Measurements from ENCODE around the gene EBF4. TPM values are rescaled to one million over a fixed set of nuclear protein-coding genes. Genes with fewer than 3 reads are reported as not detected.

The EBF4 gene
- total and polyA plus RNA-seq, 2 experiments from 2014 or later, result 18.8 to 24.2 TPM

GRCh38 chr20:2798814-2799213, 106.2 kb downstream of the EBF4 start:
- H3K36me3 ChIP-seq, result peaks cover 6% of the 10 kb centered on the region
- peaks cover 32% of the 10 kb centered on the region for H3K27me3 ChIP-seq
- H3K9me3 ChIP-seq (ENCODE audit: low read depth), result no peaks in the 10 kb centered on the region
- no peak overlapping the region for H3K27ac ChIP-seq
- peak in 1 of 2 donors; percentile 27 for DNase-seq (ENCODE audit: low read depth in 1 of 2, low spot score in 1 of 2)
- TF ChIP-seq CTCF (IDR thresholded peaks at IDR 0.05; ENCODE audit: low read depth, low read length), result no peak
- no peak overlapping the region for H3K4me3 ChIP-seq
- peaks cover 3% of the 10 kb centered on the region for H3K4me1 ChIP-seq (ENCODE audit: low read depth)

- H3K4me3 ChIP-seq, result peak overlapping the region; percentile 77
- H3K27ac ChIP-seq, result no peak overlapping the region
- no peak for DNase-seq (ENCODE audit: low read depth in 1 of 2, low spot score in 1 of 2)
- peaks cover 37% of the 10 kb centered on the region for H3K27me3 ChIP-seq
- no peak for TF ChIP-seq CTCF (IDR thresholded peaks at IDR 0.05; ENCODE audit: low read depth, low read length)
- peaks cover 3% of the 10 kb centered on the region for H3K4me1 ChIP-seq (ENCODE audit: low read depth)
- no peaks in the 10 kb centered on the region for H3K9me3 ChIP-seq (ENCODE audit: low read depth)
- peaks cover 6% of the 10 kb centered on the region for H3K36me3 ChIP-seq
Measured at GRCh38 chr20:2799271-2799670, 106.7 kb downstream of the EBF4 start.

DNA sequence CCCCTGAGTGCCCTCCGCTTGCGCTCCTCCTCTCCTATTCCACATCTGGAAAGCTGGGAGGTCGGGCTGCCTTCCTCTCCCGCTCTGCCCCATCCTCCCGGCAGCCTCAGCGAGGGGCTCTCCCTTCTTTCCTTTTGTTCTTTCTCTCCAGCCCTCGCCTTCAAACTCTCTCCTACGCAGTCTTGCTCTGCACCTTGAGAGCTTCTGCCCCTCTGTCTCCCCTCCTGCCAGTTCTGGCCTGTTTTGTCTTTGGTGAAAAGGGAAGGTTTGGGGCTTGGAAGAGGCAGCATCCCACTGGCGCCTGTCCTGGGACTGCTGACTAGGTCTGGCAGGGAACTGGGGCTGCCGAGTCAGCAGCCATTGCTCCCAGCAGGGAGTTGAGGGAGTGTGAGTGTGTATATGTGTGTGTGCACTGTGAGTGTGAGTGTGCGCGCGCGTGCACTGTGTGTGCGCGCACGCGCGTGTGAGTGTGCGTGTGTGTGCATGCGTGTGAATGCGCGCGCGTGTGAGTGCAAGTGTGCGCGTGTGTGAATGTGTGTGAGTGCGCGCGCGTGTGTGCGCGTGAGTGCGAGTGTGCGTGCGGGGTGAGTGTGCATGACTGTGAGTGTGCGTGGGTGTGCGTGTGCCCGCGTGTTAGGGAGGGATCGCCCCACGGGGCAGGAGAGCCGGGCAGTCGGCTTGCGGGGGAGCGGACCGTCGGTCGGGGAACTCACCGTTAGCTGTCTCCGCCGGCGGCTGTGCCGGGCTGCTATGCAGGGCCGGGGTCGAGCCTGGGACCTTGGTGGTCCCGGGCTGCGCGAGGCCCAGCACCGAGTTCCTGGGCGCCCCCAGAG, 107.3 kb downstream of the EBF4 start:
- peaks cover 3% of the 10 kb centered on the region for H3K4me1 ChIP-seq (ENCODE audit: low read depth)
- no peak for TF ChIP-seq CTCF (IDR thresholded peaks at IDR 0.05; ENCODE audit: low read depth, low read length)
- H3K9me3 ChIP-seq (ENCODE audit: low read depth), result no peaks in the 10 kb centered on the region
- DNase-seq (ENCODE audit: low read depth in 1 of 2, low spot score in 1 of 2), result peak; percentile 22 to 48
- H3K36me3 ChIP-seq, result peaks cover 6% of the 10 kb centered on the region
- H3K27ac ChIP-seq, result no peak overlapping the region
- peaks cover 43% of the 10 kb centered on the region for H3K27me3 ChIP-seq
- peak overlapping the region; percentile 77 for H3K4me3 ChIP-seq

DNA sequence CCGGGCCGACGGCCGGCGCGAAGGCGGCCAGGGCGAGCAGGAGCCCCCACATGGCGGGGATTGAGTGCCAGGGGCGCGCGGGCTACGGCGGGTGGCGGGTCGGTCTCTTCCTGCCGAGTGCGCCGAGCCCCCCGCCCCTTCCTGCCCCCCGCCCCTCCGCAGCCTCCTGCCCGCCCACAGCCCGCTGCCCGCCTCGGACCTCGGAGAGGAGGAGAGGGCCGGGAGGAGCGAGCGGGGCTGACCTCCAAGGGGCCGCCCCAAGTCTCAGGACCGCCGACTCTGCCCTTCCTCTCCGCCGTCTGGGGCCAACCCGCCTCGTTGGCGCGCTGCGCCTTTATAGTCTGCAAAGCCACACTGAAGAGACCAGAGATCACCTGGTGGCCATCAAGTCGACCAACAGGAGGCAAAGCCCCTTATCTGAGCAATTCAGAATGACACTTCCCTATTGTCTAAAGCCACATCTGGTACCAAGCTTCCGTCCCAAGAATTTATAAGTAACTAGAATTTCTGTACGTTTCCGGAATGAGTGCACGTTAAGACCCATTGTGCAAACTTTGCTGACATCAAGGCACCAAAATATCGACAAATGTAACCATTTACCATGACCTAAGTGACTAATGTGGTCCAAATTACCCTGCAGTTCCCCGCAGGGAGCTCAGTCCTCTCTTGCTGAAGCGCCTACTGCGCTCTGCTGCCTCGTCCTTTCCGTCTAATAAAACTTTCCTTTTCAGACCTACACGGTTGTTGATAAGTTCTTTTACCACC, 108.1 kb downstream of the EBF4 start, which contains the start of gene CPXM1:
Gene CPXM1, minus strand, starts transcription at position 107 of the 765 bp plus-strand sequence. Its CDS starts 55 bp downstream, at position 52.
- Histone ChIP-seq H3K9me3 (ENCODE audit: low read depth) (no peaks in the 10 kb centered on the region), H3K36me3 (peaks cover 6% of the 10 kb centered on the region), H3K4me3 (peak within 1 kb of the TSS; percentile 77), H3K27ac (no peak within 1 kb of the TSS), H3K4me1 (ENCODE audit: low read depth) (peaks cover 3% of the 10 kb centered on the region), H3K27me3 (peaks cover 51% of the 10 kb centered on the region)
- TF ChIP-seq CTCF (IDR thresholded peaks at IDR 0.05; ENCODE audit: low read depth, low read length), result no peak
- peak; percentile 67 to 68 for DNase-seq (ENCODE audit: low read depth in 1 of 2, low spot score in 1 of 2)

DNA sequence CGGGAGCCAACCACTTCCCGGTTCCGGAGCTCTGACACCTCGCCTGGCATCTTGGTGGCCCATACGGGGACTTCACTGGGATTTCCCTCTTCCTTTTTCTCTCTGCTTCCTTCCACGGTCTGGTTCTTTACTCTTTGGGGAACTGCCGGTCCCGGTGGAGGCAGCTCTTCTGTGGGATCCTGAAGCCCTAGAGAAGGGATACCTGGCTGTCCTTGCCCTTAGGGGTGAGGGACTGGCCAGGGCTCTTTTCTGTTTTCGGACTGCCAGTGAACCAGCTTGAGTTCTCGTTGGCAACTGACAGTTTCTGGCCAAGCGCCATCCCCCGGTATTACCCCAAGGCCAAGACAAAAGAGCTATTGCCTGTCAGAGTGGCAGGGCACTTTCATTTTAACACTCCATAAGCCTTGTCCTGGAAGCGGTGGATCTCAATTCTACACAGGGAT, 108.7 kb downstream of the EBF4 start:
- H3K36me3 ChIP-seq, result peaks cover 6% of the 10 kb centered on the region
- peaks cover 57% of the 10 kb centered on the region for H3K27me3 ChIP-seq
- peak overlapping the region; percentile 77 for H3K4me3 ChIP-seq
- no peak for DNase-seq (ENCODE audit: low read depth in 1 of 2, low spot score in 1 of 2)
- peaks cover 3% of the 10 kb centered on the region for H3K4me1 ChIP-seq (ENCODE audit: low read depth)
- TF ChIP-seq CTCF (IDR thresholded peaks at IDR 0.05; ENCODE audit: low read depth, low read length), result no peak
- no peaks in the 10 kb centered on the region for H3K9me3 ChIP-seq (ENCODE audit: low read depth)
- H3K27ac ChIP-seq, result no peak overlapping the region
